ENCODE measurements around the gene PEPD. TPM values are rescaled to one million over a fixed set of nuclear protein-coding genes. Genes with fewer than 3 reads are reported as not detected.

Gene PEPD
- polyA plus RNA-seq, 5 donors, result 39.9 to 57.4 (median 43.1) TPM

- DNase-seq, result no peak
Observed at GRCh38 chr19:33551676-33552075, 30.1 kb upstream of the PEPD start.

- DNase-seq, result no peak
Observed at GRCh38 chr19:33550768-33551167, 29.2 kb upstream of the PEPD start.

- DNase-seq, result no peak
Observed at GRCh38 chr19:33547676-33548075, 26.1 kb upstream of the PEPD start.

- no peak for DNase-seq
Observed at GRCh38 chr19:33546656-33547055, 25.1 kb upstream of the PEPD start.

GRCh38 chr19:33545217-33545981 lies 23.8 kb upstream of the PEPD start:
- no peak for DNase-seq

- no peak for DNase-seq
Observed at GRCh38 chr19:33535226-33535625, 13.6 kb upstream of the PEPD start.

GRCh38 chr19:33532859-33533460 lies 11.4 kb upstream of the PEPD start:
- no peak for DNase-seq

GRCh38 chr19:33530842-33531241 lies 9.3 kb upstream of the PEPD start:
- no peak for DNase-seq

- no peak for DNase-seq
Observed at GRCh38 chr19:33530296-33530695, 8.7 kb upstream of the PEPD start.

- DNase-seq, result no peak
Observed at GRCh38 chr19:33529094-33529676, 7.6 kb upstream of the PEPD start.

- no peak for DNase-seq
Observed at GRCh38 chr19:33528404-33528803, 6.8 kb upstream of the PEPD start.

GRCh38 chr19:33527125-33527524 lies 5.5 kb upstream of the PEPD start:
- DNase-seq, result no peak

- no peak for DNase-seq
Observed at GRCh38 chr19:33524024-33524664, 2.6 kb upstream of the PEPD start.

GRCh38 chr19:33523167-33523566 lies 1.6 kb upstream of the PEPD start:
- no peak for DNase-seq

GRCh38 chr19:33522371-33522662 lies 726 bp upstream of the PEPD start:
- no peak for DNase-seq

GRCh38 chr19:33520844-33521479 lies 629 bp downstream of the PEPD start:
- DNase-seq, result no peak

GRCh38 chr19:33520048-33520643 lies 1.4 kb downstream of the PEPD start:
- DNase-seq, result no peak

- DNase-seq, result no peak
Observed at GRCh38 chr19:33519416-33519815, 2.2 kb downstream of the PEPD start.

- no peak for DNase-seq
Observed at GRCh38 chr19:33518541-33518940, 3.0 kb downstream of the PEPD start.

GRCh38 chr19:33517922-33518321 lies 3.7 kb downstream of the PEPD start:
- DNase-seq, result no peak

GRCh38 chr19:33515921-33516320 lies 5.7 kb downstream of the PEPD start:
- no peak for DNase-seq

All from right lung (tissue), 5 donors.